Lower leg skin (tissue), 3 donors: ENCODE data around the gene PDZD2.

Experiments used
- CTCF ChIP-seq, 3 donors: fragments of 450-650 bp; IDR thresholded peaks; one replicate each; pipeline ENCODE4 v1.5.1; 2016; ENCODE audit warnings: antibody characterized with exemption in 3 of 3, mild to moderate bottlenecking in 3 of 3, moderate library complexity in 2 of 3
- POLR2A ChIP-seq, 2 donors: fragments of 450-650 bp; IDR thresholded peaks; one replicate each; pipeline ENCODE4 v1.6.1; 2016 to 2017; ENCODE audit warnings: antibody characterized with exemption in 2 of 2, mild to moderate bottlenecking in 1 of 2, moderate library complexity in 1 of 2

- TF ChIP-seq CTCF (IDR thresholded peaks at IDR 0.05) = no peak
- TF ChIP-seq POLR2A (IDR thresholded peaks at IDR 0.05) = no peak
Measured at GRCh38 chr5:31786090-31786631, 147.2 kb downstream of the PDZD2 start.
